Parathyroid adenoma (tissue), 2 donors: ENCODE measurements around the gene VOPP1.

Experiments
- H2AFZ ChIP-seq: fragments of 300-600 bp; sonication (generic); one replicate; pipeline ENCODE4 v1.7.0; 2017; ENCODE audit warnings: antibody characterized with exemption, mild to moderate bottlenecking
- H3K27ac ChIP-seq: fragments of 300-600 bp; sonication (generic); one replicate; pipeline ENCODE4 v1.7.0; 2017
- H3K27me3 ChIP-seq: fragments of 300-600 bp; sonication (generic); one replicate; pipeline ENCODE4 v1.7.0; 2017; ENCODE audit warnings: low read length; ENCODE audit not compliant: control insufficient read depth, insufficient read depth
- H3K36me3 ChIP-seq: fragments of 300-600 bp; sonication (generic); one replicate; pipeline ENCODE4 v1.7.0; 2017; ENCODE audit warnings: low read length; ENCODE audit not compliant: control insufficient read depth, insufficient read depth
- H3K4me1 ChIP-seq: fragments of 300-600 bp; sonication (generic); one replicate; pipeline ENCODE4 v1.7.0; 2017; ENCODE audit warnings: control low read depth
- H3K4me2 ChIP-seq: fragments of 300-600 bp; sonication (generic); one replicate; pipeline ENCODE4 v1.7.0; 2017; ENCODE audit warnings: low read length
- H3K4me3 ChIP-seq: fragments of 300-600 bp; sonication (generic); one replicate; pipeline ENCODE4 v1.7.0; 2017; ENCODE audit warnings: low read depth, low read length
- H3K79me2 ChIP-seq: fragments of 300-600 bp; sonication (generic); one replicate; pipeline ENCODE4 v1.7.0; 2017; ENCODE audit warnings: control low read depth
- H3K9ac ChIP-seq: fragments of 300-600 bp; sonication (generic); one replicate; pipeline ENCODE4 v1.7.0; 2017; ENCODE audit warnings: mild to moderate bottlenecking
- H3K9me3 ChIP-seq: fragments of 300-600 bp; sonication (generic); one replicate; pipeline ENCODE4 v1.7.0; 2017; ENCODE audit warnings: low read length; ENCODE audit not compliant: control insufficient read depth
- TF ChIP-seq, protein P1 (sequence below): fragments of 300-600 bp; sonication (generic); IDR thresholded peaks from one replicate; pipeline ENCODE4 v1.7.0; 2017; ENCODE audit warnings: antibody characterized with exemption, mild to moderate bottlenecking
- donor health status: primary hyperparathyroidism.

Gene VOPP1

DNA sequence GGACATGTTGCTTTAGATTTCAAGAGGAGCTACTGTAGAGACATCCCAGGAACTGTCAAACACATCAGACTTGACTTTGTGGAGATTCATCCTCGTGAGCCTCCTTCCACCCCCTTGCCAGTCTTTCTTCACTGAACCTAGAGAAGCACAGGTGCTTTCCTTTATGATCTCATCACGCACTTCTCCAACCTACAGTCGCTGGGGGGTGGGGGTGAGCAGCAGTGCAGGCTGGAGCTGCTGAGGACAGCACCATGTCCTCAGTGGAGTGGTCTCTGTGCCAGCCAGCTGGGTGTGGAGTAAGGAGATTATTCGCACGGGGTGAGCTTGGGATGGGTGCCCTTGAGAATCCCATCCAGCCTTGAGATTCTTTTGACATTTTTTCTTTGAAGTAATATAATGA, 88.1 kb downstream of the VOPP1 start:
- TF ChIP-seq, protein P1, sequence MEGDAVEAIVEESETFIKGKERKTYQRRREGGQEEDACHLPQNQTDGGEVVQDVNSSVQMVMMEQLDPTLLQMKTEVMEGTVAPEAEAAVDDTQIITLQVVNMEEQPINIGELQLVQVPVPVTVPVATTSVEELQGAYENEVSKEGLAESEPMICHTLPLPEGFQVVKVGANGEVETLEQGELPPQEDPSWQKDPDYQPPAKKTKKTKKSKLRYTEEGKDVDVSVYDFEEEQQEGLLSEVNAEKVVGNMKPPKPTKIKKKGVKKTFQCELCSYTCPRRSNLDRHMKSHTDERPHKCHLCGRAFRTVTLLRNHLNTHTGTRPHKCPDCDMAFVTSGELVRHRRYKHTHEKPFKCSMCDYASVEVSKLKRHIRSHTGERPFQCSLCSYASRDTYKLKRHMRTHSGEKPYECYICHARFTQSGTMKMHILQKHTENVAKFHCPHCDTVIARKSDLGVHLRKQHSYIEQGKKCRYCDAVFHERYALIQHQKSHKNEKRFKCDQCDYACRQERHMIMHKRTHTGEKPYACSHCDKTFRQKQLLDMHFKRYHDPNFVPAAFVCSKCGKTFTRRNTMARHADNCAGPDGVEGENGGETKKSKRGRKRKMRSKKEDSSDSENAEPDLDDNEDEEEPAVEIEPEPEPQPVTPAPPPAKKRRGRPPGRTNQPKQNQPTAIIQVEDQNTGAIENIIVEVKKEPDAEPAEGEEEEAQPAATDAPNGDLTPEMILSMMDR, result no peak
- H3K9me3 ChIP-seq, result no peaks in the 10 kb centered on the region
- H3K4me2 ChIP-seq, result no peak overlapping the region
- H3K9ac ChIP-seq, result no peak overlapping the region
- H3K79me2 ChIP-seq, result no peaks in the 10 kb centered on the region
- H3K4me3 ChIP-seq, result no peak overlapping the region
- no peaks in the 10 kb centered on the region for H3K36me3 ChIP-seq
- H3K4me1 ChIP-seq, result no peaks in the 10 kb centered on the region
- H2AFZ ChIP-seq, result no peak overlapping the region
- H3K27me3 ChIP-seq, result no peaks in the 10 kb centered on the region
- H3K27ac ChIP-seq, result no peak overlapping the region

DNA sequence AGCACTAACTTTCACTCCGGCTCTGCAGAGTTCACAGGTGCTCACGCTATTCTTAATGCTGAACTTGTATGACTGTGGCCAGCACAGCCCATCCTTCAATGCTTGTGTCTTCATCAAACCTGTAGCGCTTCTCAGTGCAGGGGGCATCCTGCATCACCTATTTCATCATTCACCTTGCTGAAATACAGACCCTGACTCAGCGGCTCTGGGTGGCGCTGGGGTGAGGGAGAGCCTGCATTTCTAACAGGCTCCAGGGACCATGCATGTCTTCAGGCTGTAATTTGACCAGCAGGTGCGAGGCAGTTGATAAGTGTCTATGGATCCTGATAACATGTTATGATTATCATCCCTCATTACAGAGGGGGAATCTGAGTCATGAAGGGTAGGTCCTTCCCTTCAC, 89.3 kb downstream of the VOPP1 start:
- Histone ChIP-seq H3K27me3 (no peaks in the 10 kb centered on the region), H3K4me2 (no peak overlapping the region), H2AFZ (no peak overlapping the region), H3K36me3 (no peaks in the 10 kb centered on the region), H3K9ac (no peak overlapping the region), H3K79me2 (no peaks in the 10 kb centered on the region), H3K27ac (no peak overlapping the region), H3K4me3 (no peak overlapping the region), H3K9me3 (no peaks in the 10 kb centered on the region), H3K4me1 (no peaks in the 10 kb centered on the region)
- TF ChIP-seq, protein P1, result no peak

DNA sequence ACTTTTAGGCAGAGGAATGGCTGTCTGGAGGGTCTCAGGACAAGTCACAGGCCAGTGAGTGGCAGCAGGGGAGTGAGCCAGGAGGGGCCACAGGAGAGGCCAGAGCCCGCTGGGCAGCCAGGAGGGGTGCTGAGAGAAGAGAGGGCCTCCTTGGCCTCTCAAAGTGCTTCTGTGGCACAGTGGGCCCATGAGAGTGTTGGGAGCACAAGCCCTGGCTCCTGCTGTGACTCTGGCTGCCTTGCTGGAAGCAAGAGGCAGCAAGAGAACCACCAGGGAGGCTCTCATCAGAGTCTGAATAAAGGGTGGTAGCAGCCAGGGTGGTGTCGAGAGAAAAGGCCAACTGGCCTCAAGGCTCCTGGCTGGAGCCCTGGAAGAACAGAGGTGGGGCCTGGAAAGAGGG, 91.1 kb downstream of the VOPP1 start:
- Histone ChIP-seq H3K4me2 (no peak overlapping the region), H3K4me1 (no peaks in the 10 kb centered on the region), H3K79me2 (no peaks in the 10 kb centered on the region), H3K4me3 (no peak overlapping the region), H3K27me3 (no peaks in the 10 kb centered on the region), H2AFZ (no peak overlapping the region), H3K36me3 (no peaks in the 10 kb centered on the region), H3K9me3 (no peaks in the 10 kb centered on the region), H3K27ac (no peak overlapping the region), H3K9ac (no peak overlapping the region)
- TF ChIP-seq, protein P1, result no peak

DNA sequence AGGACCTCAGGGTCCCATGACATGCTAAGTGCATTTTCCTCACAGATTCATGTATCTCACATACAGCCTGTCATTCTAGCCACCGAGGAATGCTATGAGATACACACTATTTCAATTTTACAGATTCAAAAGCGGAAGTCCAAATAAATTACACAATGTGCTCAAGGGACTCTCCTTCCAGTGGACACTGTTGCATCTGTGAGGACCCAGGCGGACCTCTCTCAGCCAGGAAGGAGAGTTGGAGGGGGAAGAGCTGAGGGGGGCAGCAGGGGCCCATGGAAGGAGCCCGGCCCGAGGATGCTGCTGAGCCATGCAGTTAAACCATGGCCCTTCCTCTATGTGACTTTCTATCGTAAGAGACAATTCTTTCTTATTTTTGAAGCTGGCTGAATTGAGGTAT, 93.6 kb downstream of the VOPP1 start:
- Histone ChIP-seq H3K4me2 (no peak overlapping the region), H3K27me3 (no peaks in the 10 kb centered on the region), H2AFZ (no peak overlapping the region), H3K79me2 (no peaks in the 10 kb centered on the region), H3K4me1 (no peaks in the 10 kb centered on the region), H3K9ac (no peak overlapping the region), H3K27ac (no peak overlapping the region), H3K36me3 (no peaks in the 10 kb centered on the region), H3K9me3 (no peaks in the 10 kb centered on the region), H3K4me3 (no peak overlapping the region)
- TF ChIP-seq, protein P1, result no peak

DNA sequence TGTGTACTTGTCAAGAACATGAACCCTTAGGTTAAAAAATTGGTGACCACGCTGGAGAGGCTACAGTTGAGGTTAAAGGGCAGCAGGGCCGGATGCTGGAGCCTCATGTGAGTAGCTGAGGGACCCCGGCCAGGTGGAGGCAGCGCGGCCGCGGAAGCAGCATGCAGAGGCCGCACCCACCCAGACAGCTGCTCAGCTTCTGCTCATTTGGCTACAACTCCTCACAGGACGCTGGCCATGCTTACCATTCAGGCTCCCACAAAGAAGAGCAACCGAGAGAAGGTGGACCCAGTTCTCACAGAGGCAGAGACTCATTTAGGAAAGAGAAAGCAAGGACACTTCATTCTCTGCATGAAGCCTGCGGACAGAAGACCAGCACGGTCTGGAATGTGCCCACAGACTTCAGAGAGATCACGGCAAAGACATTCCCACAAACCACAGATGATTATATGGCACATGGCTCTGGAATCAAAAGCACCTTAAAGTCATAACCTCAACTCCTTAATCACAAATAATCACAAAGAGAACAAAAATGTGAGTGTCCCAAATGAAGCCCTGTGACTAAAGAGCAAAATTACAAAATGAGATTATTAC, 94.4 kb downstream of the VOPP1 start:
- no peak overlapping the region for H3K4me2 ChIP-seq
- no peaks in the 10 kb centered on the region for H3K9me3 ChIP-seq

More for the DNA sequence above, 94.4 kb downstream of the VOPP1 start:
- H3K27me3 ChIP-seq, result no peaks in the 10 kb centered on the region
- no peaks in the 10 kb centered on the region for H3K36me3 ChIP-seq
- no peaks in the 10 kb centered on the region for H3K79me2 ChIP-seq
- H3K4me1 ChIP-seq, result no peaks in the 10 kb centered on the region
- no peak overlapping the region for H3K27ac ChIP-seq
- no peak overlapping the region for H3K9ac ChIP-seq
- TF ChIP-seq, protein P1, result no peak
- no peak overlapping the region for H2AFZ ChIP-seq
- H3K4me3 ChIP-seq, result no peak overlapping the region
